HG03460 (cell line): ENCODE measurements around the gene FHIT.
"Not testable (repeated sequence)": the region's sequence is repeated elsewhere in the genome, so short reads cannot be mapped to it uniquely, and the experiment has no call there.

ENCODE experiments used
- ATAC-seq: cut with Tn5 transposase; IDR thresholded peaks from one replicate; pipeline ENCODE4 v1.9.1; 2021; ENCODE audit not compliant: unreplicated experiment

Gene FHIT

GRCh38 chr3:60591267-60591666 lies 660.0 kb downstream of the FHIT start:
- no peak for ATAC-seq

- ATAC-seq, result no peak
Observed at GRCh38 chr3:60588806-60589205, 662.4 kb downstream of the FHIT start.

- ATAC-seq, result no peak
Observed at GRCh38 chr3:60585918-60586317, 665.3 kb downstream of the FHIT start.

GRCh38 chr3:60584250-60584649 lies 667.0 kb downstream of the FHIT start:
- ATAC-seq, result no peak

GRCh38 chr3:60582288-60582687 lies 669.0 kb downstream of the FHIT start:
- no peak for ATAC-seq

- no peak for ATAC-seq
Observed at GRCh38 chr3:60580809-60581208, 670.4 kb downstream of the FHIT start.

GRCh38 chr3:60579734-60580133 lies 671.5 kb downstream of the FHIT start:
- ATAC-seq, result no peak

- no peak for ATAC-seq
Observed at GRCh38 chr3:60578936-60579335, 672.3 kb downstream of the FHIT start.

GRCh38 chr3:60577601-60578000 lies 673.7 kb downstream of the FHIT start:
- no peak for ATAC-seq

- ATAC-seq, result no peak
Observed at GRCh38 chr3:60575718-60576272, 675.5 kb downstream of the FHIT start.

GRCh38 chr3:60574046-60574769 lies 677.0 kb downstream of the FHIT start:
- ATAC-seq, result no peak

GRCh38 chr3:60573494-60573893 lies 677.8 kb downstream of the FHIT start:
- no peak for ATAC-seq

GRCh38 chr3:60571511-60571910 lies 679.7 kb downstream of the FHIT start:
- no peak for ATAC-seq

GRCh38 chr3:60557122-60557521 lies 694.1 kb downstream of the FHIT start:
- no peak for ATAC-seq

GRCh38 chr3:60555686-60556354 lies 695.4 kb downstream of the FHIT start:
- ATAC-seq, result peak; percentile 90

- ATAC-seq, result no peak
Observed at GRCh38 chr3:60553144-60553543, 698.1 kb downstream of the FHIT start.

GRCh38 chr3:60552581-60552980 lies 698.7 kb downstream of the FHIT start:
- ATAC-seq, result no peak

GRCh38 chr3:60551455-60552209 lies 699.6 kb downstream of the FHIT start:
- ATAC-seq, result no peak

- ATAC-seq, result no peak
Observed at GRCh38 chr3:60549863-60550262, 701.4 kb downstream of the FHIT start.

- ATAC-seq, result no peak
Observed at GRCh38 chr3:60542995-60543394, 708.3 kb downstream of the FHIT start.

GRCh38 chr3:60539394-60539793 lies 711.9 kb downstream of the FHIT start:
- ATAC-seq, result not testable (repeated sequence)

- no peak for ATAC-seq
Observed at GRCh38 chr3:60536420-60536819, 714.8 kb downstream of the FHIT start.
